NCI-H2081 treated with DMSO at 0.1 percent for 48 hours (cell line): ENCODE data around the gene LITAFD.
"Not testable (repeated sequence)": the region's sequence is repeated elsewhere in the genome, so short reads cannot be mapped to it uniquely, and the experiment has no call there.

Source experiments
- DNase-seq: peaks from one replicate; lab custom pipeline; 2025; lab: John Stamatoyannopoulos, UW

LITAFD gene

GRCh38 chr16:8858994-8859912 lies 22.9 kb upstream of the LITAFD start:
- no peak for DNase-seq

DNA sequence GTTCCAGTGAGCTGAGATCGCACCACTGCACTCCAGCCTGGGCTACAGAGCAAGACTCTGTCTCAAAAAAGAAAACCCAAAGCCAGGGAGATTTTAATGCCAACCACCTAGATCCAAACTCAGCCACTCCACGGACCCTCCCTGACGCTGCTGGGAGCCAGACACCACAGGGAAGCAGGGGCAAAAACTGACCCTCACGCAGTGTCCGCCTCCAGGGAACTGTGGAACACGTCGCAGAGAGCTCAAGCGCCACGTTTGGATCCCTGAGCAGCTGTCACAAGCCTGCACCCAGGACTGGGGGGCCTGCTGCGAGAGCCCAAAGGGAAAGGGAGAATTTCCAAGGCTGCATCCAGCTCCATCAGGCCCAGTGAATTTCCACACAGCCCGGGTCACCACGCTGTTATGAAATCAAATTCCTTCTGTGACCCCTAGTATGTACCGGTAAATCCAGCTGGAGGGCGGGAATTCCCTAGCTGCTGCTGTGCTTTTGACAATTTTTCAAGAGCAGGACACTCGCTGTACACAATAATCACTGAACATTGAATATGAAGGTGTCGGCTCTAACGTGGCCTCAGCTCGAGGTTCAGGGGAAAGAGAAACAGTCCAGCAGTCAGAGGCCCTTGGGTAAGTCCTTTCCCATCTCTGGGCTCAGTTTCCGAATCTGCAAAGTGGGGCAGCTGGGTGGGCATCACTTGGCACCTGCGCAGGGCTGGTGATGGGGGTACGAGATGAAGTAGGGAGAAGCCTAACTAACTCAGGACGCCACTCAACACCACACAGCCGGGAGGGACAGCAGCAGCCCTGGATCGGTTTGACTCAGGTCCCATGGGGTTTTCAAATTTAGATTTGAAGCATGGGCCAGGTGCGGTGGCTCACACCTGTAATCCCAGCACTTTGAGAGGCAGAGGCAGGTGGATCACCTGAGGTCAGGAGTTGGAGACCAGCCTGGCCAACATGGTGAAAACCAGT lies 22.0 kb upstream of the LITAFD start:
- no peak for DNase-seq

GRCh38 chr16:8861563-8862308 lies 20.4 kb upstream of the LITAFD start:
- no peak for DNase-seq

DNA sequence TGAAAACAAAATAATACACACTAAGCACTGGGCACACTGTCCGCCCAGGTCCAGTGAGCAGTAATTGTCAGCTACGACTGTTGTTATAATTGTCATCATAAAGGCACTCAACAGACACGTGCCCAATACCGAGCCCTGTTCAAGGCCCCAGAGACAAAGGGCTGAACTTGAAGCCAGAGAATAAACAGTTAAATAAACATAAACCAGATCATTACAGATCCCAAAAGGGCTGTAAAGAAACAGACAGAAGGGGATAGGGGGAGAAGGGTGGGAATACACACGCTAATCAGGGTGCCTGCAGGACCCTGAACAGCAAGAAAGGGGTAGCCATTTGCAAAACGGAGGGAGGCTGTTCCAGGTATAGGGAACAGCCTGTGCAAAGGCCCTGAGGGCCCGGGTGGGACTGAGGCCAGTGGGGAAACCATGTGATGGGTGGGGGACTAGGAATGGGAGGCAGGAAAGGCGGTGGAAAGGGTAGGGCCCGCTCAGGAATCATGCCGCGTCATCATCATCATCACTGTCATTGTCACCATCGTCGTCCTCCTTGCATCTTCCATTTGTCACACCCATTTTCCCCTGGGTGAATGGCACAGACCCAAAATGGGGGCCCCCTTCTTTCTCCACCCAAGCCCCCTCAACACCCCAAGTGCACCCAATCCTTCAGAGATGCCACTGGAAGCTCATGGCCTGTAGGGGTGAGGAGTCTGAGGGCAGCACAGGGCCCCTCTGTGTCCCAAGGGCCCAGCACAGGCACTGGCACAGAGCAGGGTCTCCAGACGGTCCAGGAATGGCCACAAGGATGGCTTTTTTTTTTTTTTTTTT lies 19.6 kb upstream of the LITAFD start:
- DNase-seq = no peak

DNA sequence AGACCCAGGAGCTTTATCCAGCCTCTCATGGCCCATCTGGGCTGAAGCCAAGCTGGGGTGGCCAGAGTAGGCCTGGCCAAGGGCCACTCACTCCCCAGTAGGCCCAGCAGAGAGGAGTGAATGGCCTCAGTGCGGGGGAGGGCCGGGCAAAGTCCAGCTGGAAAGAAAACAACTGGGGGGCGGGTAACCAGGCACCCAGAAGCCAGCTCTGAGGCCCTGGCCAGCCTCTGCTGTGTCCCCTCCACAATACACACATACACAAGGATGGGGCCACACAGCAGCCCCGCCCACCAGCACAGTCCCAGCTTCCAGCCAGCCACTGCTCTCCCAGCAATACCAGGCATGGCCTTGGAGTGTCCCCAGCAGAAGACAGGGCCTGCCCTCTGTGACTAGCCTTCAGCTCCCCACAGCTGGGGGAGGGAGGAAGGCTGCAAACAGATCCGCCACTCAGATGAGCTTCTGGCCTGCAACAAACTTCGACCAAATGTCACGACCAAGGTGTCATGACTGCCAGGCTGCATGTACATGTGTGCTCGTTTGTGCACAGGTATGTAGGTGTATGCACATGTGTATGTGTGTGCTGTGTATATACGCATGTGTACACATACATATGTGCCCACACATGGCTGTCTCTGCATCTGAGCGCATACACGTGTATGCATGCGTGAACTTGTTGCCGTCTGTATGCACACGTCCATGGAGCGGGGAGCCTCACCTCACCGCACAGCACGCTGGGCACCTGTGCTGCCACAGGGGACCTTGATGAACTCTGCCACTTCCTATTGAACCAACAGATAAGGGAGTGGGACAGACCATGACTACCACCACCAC lies 18.3 kb upstream of the LITAFD start:
- DNase-seq = no peak

DNA sequence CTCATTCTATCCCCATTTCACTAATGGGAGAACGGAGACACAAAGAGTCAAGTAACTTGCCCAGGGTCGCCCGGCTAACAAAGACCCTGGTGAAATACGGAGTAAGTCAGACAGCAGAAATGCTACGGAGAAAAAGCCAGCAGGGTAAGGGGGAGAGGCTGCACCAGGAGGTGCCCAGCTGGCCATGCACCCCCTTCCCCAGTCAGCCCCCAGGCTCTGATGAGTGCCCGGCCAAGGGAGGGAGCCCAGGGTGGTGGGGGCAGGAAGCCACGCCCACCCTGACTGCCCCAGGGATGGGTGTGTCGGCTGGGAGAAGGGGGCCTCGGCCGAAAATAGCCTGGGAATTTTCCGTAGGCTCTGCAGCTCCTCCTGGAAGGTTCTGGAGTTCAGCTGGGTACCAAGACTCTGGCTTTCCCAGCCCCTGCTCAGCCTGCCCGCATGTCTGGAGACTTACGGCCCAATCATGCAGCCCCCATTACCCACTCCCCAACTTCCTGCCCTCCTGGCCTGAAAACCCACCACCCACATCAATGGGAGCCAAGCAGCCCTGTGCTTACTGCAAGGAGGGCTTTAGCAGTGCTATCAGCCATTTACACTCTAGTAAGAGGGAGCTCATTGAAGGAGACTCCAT lies 17.6 kb upstream of the LITAFD start:
- no peak for DNase-seq

- no peak for DNase-seq
Observed at GRCh38 chr16:8865145-8865882, 16.8 kb upstream of the LITAFD start.

DNA sequence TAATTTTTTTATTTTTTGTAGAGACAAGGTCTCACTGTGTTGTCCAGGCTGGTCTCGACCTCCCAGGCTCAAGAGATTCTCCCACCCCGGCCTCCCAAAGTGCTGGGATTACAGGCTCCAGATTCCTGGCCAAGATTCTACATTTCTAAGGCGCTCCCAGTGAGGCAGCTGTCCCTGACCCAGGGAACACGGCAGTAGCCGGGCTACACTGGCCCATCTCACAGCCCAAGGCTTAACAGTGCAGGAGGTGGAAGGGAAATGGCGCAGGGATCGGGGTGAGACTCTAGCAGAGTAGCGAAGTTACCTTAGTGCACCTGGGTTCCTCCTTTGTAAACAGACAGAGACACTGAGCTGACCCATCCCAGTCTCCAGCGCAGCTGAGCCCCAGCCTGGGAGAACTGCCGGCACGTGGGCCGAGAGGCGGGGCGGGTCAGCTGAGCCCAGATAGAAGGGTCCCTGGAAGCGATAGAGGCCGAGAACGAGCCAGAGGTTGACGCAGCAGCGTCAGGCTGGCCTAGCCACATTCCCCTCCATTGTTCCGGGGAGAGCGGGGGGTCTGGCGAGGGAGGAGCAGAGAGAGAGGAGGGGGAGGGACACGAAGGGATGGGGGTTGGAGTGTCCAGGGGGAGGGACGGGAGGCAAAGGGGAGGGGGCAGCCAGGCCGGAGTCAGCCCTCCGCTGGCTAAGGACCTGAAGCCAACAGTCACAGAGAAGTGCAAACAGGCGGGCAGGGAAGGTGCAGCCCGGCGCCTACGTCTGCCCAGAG lies 15.8 kb upstream of the LITAFD start:
- DNase-seq = no peak

DNA sequence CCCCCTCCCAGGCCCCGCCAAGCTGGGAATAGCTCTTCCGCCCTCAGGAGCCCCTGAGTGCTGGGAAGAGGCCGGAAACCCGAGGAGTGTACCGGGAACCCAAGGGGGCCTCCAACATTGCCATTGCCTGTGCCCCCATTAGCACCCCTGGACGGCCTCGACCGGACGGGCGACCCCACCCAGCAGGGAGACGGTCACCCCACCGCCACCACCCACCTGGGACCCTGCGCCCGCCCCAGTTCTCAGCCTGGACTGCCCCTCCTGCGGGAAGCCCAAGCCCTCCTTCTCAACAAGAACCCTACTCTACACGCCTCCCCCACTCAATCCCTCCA lies 15.3 kb upstream of the LITAFD start:
- DNase-seq = no peak

DNA sequence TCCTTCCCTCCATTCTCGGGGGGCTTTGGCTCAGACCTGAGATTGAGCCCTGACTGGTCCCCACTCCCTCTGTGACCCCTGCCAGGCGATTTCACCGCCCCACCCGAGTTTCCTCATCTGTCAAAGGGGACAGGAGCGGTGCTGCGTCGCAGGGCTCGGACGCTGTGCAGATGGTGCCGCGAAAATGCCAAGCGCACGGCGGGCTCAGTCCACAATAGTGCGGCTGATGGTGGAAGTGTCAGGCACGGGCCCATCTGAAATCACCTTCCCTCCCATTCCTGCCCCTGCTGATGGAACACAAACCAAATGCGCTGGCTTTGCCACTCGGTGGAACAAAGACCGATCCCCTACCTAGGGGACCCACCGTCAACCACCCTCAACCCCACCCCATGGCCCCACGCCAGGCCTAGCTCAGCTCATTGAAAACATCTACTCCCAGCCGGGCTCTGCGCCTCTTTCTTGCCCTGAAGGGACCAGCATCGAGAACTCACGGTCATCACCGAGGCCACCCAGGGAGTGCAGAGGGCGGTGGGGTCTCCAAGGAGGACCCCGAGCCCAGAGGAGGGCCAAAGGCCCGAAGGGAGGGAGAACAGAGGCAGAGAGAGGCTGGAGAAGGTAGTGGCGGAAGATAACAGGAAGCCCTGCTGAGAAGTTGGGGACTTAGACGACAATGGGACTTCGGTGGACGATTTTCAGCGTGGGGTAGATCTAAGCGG lies 14.8 kb upstream of the LITAFD start:
- no peak for DNase-seq

GRCh38 chr16:8867932-8868415 lies 14.2 kb upstream of the LITAFD start:
- no peak for DNase-seq

DNA sequence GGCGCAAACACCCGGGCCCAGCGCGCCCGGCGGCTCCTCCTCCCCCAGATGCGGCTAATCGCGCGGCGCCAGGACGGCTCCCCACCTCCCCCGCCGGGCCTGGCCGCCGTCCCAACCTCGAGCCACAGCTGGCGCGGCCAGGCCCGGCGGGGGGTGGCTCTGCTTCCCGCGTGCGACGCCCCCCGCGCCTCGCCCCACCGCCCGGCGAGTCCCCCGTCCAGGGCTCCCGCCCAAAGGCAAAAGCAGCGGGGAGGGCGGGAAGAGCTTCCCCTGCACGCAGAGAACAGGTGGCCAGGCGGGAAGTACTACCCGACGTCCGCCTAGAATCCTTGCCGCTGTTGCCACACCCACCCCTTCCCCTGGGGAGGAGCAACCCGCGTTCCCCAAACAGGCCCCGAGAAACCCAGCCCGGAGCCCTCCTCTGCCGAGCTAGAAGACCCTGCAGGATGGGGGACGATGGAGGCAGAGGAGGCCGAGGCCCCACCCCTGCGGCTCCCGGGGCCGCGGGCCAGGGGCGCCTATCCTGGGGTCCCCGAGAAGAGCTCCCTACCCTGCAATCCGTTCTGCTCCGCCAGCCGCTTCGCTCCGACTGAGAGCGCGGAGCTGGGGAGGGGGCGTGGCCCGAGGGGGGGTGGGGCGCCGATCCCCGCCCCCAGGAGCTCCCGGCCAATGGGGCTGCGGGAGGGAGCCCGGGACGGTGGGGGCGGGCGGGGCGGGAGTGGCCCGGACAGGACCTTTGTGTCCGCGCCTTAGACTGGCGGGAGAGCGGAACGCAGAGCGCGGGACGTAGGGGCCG lies 13.5 kb upstream of the LITAFD start, which contains the start of gene CARHSP1:
Gene CARHSP1 (minus strand): TSS at position 591 of the 796 bp plus-strand sequence. CDS start 9,678 bp downstream, outside the sequence.
- peak; percentile 63 for DNase-seq

DNA sequence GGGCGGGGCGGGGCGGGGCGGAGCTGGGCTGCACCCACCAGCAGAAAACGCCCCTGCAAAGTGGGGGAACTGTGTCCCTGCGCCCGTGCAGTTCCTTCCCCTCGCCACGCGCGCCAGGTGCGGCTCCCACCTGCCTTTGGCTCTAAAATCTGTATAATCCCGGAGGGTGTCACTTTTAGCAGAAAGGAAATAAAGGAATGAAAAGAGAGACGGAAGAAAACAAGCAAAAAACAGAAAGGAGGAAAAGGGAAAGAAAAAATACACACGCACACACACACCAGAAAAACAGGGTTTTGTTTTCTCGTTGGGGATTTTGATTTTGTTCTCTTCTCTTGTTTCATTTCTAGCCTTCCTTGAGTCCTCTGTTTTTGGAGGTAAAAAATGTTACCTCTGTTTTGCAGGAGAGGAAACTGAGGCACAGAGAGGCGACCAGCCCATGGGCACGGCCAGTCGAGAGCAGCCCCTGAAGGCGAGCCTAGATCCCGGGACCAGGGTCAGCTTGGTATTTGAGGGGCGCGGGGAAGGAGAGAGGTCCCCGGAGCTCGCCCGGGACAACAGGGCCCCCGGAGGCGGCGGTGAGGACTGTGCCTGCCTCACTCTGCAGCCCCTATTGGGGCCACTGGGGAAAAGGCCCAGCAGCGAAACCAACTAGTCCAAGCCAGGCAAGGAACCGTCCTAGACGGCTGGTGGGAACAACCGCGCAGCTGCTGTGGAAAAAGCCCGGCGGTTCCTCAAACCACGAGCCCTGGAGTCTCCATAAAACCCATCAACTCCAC lies 12.8 kb upstream of the LITAFD start:
- no peak for DNase-seq

GRCh38 chr16:8869988-8870241 lies 12.2 kb upstream of the LITAFD start:
- not testable (repeated sequence) for DNase-seq

- DNase-seq = no peak
Observed at GRCh38 chr16:8872071-8872470, 10.1 kb upstream of the LITAFD start.
